GM12878 (cell line): Measurements from ENCODE around the gene ALDOB.

Source experiments
- EZH2 ChIP-seq: IDR thresholded peaks from 2 replicates; pipeline ENCODE4 v1.6.1; 2012; ENCODE audit warnings: low read depth, mild to moderate bottlenecking, control low read depth, inconsistent platforms, low read length, borderline replicate concordance; ENCODE audit not compliant: control insufficient read depth
- IKZF1 ChIP-seq: fragments of 450-650 bp; conservative IDR thresholded peaks from 2 replicates; pipeline ENCODE4 v1.6.1; 2017; ENCODE audit warnings: antibody characterized with exemption, mild to moderate bottlenecking
- NFIC ChIP-seq: IDR thresholded peaks from 2 replicates; pipeline ENCODE4 v1.6.1; 2012; ENCODE audit warnings: low read depth, mild to moderate bottlenecking, inconsistent platforms, low read length, moderate library complexity
- NRF1 ChIP-seq: conservative IDR thresholded peaks from 2 replicates; pipeline ENCODE4 v1.6.1; 2011; ENCODE audit warnings: mild to moderate bottlenecking, low read depth, low read length, improper control_type of control experiment
- POLR2A ChIP-seq: IDR thresholded peaks from 2 replicates; pipeline ENCODE4 v1.6.1; 2011; ENCODE audit warnings: low read depth, mild to moderate bottlenecking, low read length
- POLR2AphosphoS5 ChIP-seq: IDR thresholded peaks from 2 replicates; pipeline ENCODE4 v1.6.1; 2011; ENCODE audit warnings: mild to moderate bottlenecking, low read length, inconsistent platforms
- YBX1 ChIP-seq: fragments of 450-650 bp; IDR thresholded peaks from 2 replicates; pipeline ENCODE4 v1.6.1; 2016; ENCODE audit warnings: antibody characterized with exemption
- ZNF274 ChIP-seq: IDR thresholded peaks from one replicate; pipeline ENCODE4 v1.8.0; 2011; ENCODE audit not compliant: insufficient read length, insufficient read depth
- TF ChIP-seq, protein P1 (sequence below), 3 experiments: IDR thresholded peaks in 2 of 3; conservative IDR thresholded peaks in 1 of 3; 2 replicates each; pipeline ENCODE4 v1.5.1; 2011; ENCODE audit warnings: low read depth in 3 of 3, low read length in 3 of 3, mild to moderate bottlenecking in 3 of 3, control low read depth in 2 of 3, moderate library complexity in 2 of 3, inconsistent platforms in 1 of 3, mixed read lengths in 1 of 3; ENCODE audit not compliant: control insufficient read depth in 2 of 3, insufficient read depth in 1 of 3; ENCODE audit errors: extremely low read depth in 1 of 3
- TF ChIP-seq, protein P2 (sequence below): fragments of 450-650 bp; formaldehyde crosslinking; IDR thresholded peaks from 2 replicates; pipeline ENCODE4 v1.4.0; 2022; ENCODE audit warnings: mild to moderate bottlenecking, moderate library complexity
- TF ChIP-seq, protein P3 (sequence below): IDR thresholded peaks from 2 replicates; pipeline ENCODE4 v1.6.1; 2011; ENCODE audit warnings: low read depth, low read length, improper control_type of control experiment, borderline replicate concordance

DNA sequence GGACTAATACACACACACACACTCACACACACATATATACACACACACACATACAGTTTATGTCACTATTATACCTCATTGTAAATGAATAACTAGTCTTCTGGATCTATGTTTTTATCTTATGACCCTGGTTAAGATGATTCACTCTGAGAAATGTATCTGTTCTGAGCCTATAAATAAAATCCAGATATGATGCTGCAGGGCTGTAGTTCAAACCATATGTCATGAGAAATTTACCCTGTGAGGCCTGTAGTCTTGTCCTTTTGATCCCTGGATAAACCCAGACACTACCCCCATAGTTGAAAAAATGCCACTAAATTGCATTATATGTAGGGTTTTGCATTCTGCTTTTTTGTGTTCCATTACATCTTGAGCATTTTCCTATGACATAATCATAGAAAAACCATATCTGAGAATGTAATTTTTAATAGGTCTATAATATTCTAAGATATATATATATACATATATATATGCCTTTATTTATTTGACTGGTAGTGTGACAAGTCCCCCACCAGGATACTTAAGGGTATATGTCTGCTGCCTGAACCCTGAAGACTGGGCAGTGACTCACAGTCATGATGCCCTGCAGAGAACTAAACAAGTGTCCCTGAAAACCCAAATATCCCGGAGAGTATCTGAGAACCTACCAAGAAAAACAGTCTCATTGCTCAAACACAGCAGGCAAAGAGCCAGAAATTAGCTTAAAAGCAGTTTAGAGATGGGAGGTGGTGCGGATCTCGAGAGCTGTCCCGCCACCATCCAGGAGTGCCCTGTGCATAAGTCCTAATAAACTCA lies 18.4 kb upstream of the ALDOB start:
- TF ChIP-seq, protein P1, sequence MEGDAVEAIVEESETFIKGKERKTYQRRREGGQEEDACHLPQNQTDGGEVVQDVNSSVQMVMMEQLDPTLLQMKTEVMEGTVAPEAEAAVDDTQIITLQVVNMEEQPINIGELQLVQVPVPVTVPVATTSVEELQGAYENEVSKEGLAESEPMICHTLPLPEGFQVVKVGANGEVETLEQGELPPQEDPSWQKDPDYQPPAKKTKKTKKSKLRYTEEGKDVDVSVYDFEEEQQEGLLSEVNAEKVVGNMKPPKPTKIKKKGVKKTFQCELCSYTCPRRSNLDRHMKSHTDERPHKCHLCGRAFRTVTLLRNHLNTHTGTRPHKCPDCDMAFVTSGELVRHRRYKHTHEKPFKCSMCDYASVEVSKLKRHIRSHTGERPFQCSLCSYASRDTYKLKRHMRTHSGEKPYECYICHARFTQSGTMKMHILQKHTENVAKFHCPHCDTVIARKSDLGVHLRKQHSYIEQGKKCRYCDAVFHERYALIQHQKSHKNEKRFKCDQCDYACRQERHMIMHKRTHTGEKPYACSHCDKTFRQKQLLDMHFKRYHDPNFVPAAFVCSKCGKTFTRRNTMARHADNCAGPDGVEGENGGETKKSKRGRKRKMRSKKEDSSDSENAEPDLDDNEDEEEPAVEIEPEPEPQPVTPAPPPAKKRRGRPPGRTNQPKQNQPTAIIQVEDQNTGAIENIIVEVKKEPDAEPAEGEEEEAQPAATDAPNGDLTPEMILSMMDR (IDR thresholded peaks at IDR 0.05 in 2 of 3, conservative IDR thresholded peaks at IDR 0.05 in 1 of 3; ENCODE audit: control insufficient read depth in 2 of 3, extremely low read depth in 1 of 3, insufficient read depth in 1 of 3, low read depth in 3 of 3, low read length in 3 of 3): no peak
- no peak for TF ChIP-seq YBX1
- TF ChIP-seq POLR2A: no peak
- no peak for TF ChIP-seq NFIC
- TF ChIP-seq IKZF1: no peak
- TF ChIP-seq, protein P2, sequence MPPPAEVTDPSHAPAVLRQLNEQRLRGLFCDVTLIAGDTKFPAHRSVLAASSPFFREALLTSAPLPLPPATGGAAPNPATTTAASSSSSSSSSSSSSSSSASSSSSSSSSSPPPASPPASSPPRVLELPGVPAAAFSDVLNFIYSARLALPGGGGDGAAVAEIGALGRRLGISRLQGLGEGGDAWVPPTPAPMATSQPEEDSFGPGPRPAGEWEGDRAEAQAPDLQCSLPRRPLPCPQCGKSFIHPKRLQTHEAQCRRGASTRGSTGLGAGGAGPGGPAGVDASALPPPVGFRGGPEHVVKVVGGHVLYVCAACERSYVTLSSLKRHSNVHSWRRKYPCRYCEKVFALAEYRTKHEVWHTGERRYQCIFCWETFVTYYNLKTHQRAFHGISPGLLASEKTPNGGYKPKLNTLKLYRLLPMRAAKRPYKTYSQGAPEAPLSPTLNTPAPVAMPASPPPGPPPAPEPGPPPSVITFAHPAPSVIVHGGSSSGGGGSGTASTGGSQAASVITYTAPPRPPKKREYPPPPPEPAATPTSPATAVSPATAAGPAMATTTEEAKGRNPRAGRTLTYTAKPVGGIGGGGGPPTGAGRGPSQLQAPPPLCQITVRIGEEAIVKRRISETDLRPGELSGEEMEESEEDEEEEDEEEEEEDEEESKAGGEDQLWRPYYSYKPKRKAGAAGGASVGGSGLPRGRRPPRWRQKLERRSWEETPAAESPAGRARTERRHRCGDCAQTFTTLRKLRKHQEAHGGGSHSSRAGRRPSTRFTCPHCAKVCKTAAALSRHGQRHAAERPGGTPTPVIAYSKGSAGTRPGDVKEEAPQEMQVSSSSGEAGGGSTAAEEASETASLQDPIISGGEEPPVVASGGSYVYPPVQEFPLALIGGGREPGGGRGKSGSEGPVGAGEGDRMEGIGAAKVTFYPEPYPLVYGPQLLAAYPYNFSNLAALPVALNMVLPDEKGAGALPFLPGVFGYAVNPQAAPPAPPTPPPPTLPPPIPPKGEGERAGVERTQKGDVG: no peak
- TF ChIP-seq ZNF274: no peak
- no peak for TF ChIP-seq EZH2
- TF ChIP-seq, protein P3, sequence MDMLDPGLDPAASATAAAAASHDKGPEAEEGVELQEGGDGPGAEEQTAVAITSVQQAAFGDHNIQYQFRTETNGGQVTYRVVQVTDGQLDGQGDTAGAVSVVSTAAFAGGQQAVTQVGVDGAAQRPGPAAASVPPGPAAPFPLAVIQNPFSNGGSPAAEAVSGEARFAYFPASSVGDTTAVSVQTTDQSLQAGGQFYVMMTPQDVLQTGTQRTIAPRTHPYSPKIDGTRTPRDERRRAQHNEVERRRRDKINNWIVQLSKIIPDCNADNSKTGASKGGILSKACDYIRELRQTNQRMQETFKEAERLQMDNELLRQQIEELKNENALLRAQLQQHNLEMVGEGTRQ: no peak
- TF ChIP-seq NRF1: no peak
- no peak for TF ChIP-seq POLR2AphosphoS5
